HepG2 (cell line): ENCODE measurements around the gene PIEZO1. TPM values are rescaled to one million over a fixed set of nuclear protein-coding genes. Genes with fewer than 3 reads are reported as not detected.

ENCODE experiments used
- ATF3 ChIP-seq: sonication (generic); formaldehyde crosslinking; IDR thresholded peaks from 2 replicates; pipeline ENCODE4 v1.4.0; 2020; ENCODE audit warnings: missing genetic modification reagents
- ELK4 ChIP-seq: sonication (generic); formaldehyde crosslinking; IDR thresholded peaks from 2 replicates; pipeline ENCODE4 v1.9.0; 2021; ENCODE audit warnings: missing genetic modification reagents, borderline replicate concordance
- FOSL1 ChIP-seq: sonication (generic); formaldehyde crosslinking; IDR thresholded peaks from 2 replicates; pipeline ENCODE4 v1.9.0; 2021; ENCODE audit warnings: missing genetic modification reagents, borderline replicate concordance
- GFI1 ChIP-seq: sonication (generic); formaldehyde crosslinking; IDR thresholded peaks from 2 replicates; pipeline ENCODE4 v1.5.0; 2020; ENCODE audit warnings: missing genetic modification reagents, mild to moderate bottlenecking, borderline replicate concordance
- HNRNPLL ChIP-seq: fragments of 200-400 bp; formaldehyde crosslinking; IDR thresholded peaks from 2 replicates; pipeline ENCODE4 v1.6.1; 2017; ENCODE audit warnings: mild to moderate bottlenecking, low read depth, low read length; ENCODE audit not compliant: poor library complexity, severe bottlenecking
- HOXA3 ChIP-seq: sonication (generic); formaldehyde crosslinking; IDR thresholded peaks from 2 replicates; pipeline ENCODE4 v1.5.0; 2020; ENCODE audit warnings: missing genetic modification reagents
- IRF9 ChIP-seq: sonication (generic); formaldehyde crosslinking; IDR thresholded peaks from 2 replicates; pipeline ENCODE4 v1.8.0; 2022; ENCODE audit warnings: missing genetic modification reagents, mild to moderate bottlenecking, borderline replicate concordance
- JUN ChIP-seq: sonication (generic); formaldehyde crosslinking; IDR thresholded peaks from 2 replicates; pipeline ENCODE4 v1.4.0; 2020; ENCODE audit warnings: mild to moderate bottlenecking, missing genetic modification reagents
- LCORL ChIP-seq, 2 experiments: fragments of 450-650 bp in 1 of 2; sonication (generic) in 1 of 2; formaldehyde crosslinking in 1 of 2; IDR thresholded peaks; 2 replicates each; pipeline versions ENCODE4 v1.5.0 to v1.6.1; 2017 to 2020; ENCODE audit warnings: antibody characterized with exemption in 1 of 2, missing genetic modification reagents in 1 of 2
- NCOR1 ChIP-seq: fragments of 200-600 bp; sonication (generic); IDR thresholded peaks from 2 replicates; pipeline ENCODE4 v1.7.0; 2017; ENCODE audit warnings: antibody characterized with exemption, low read length, borderline replicate concordance
- NR0B2 ChIP-seq: sonication (generic); formaldehyde crosslinking; IDR thresholded peaks from 2 replicates; pipeline ENCODE4 v1.4.0; 2020; ENCODE audit warnings: mild to moderate bottlenecking, missing genetic modification reagents
- PAXIP1 ChIP-seq: sonication (generic); formaldehyde crosslinking; conservative IDR thresholded peaks from 2 replicates; pipeline ENCODE4 v1.4.0; 2020; ENCODE audit warnings: mild to moderate bottlenecking, missing genetic modification reagents, moderate library complexity
- POLR2AphosphoS5 ChIP-seq: IDR thresholded peaks from 2 replicates; pipeline ENCODE4 v1.6.1; 2012; ENCODE audit warnings: low read depth, low read length
- RXRA ChIP-seq: sonication (generic); formaldehyde crosslinking; IDR thresholded peaks from 2 replicates; pipeline ENCODE4 v1.5.1; 2020; ENCODE audit warnings: missing genetic modification reagents
- ZBTB42 ChIP-seq: sonication (generic); formaldehyde crosslinking; IDR thresholded peaks from 2 replicates; pipeline ENCODE4 v1.5.0; 2020; ENCODE audit warnings: mild to moderate bottlenecking, missing genetic modification reagents
- ZFX ChIP-seq: sonication (generic); formaldehyde crosslinking; IDR thresholded peaks from 2 replicates; pipeline ENCODE4 v1.4.0; 2020; ENCODE audit warnings: mild to moderate bottlenecking, low read depth, missing genetic modification reagents, moderate library complexity
- ZNF205 ChIP-seq: IDR thresholded peaks from 2 replicates; pipeline ENCODE4 v1.6.1; 2018; ENCODE audit warnings: missing biosample characterization, missing genetic modification reagents
- ZNF619 ChIP-seq: sonication (generic); formaldehyde crosslinking; IDR thresholded peaks from 2 replicates; pipeline ENCODE4 v1.4.0; 2020; ENCODE audit warnings: mild to moderate bottlenecking, missing genetic modification reagents
- ZNF652 ChIP-seq: IDR thresholded peaks from 2 replicates; pipeline ENCODE4 v1.6.1; 2016; ENCODE audit warnings: low read depth, borderline replicate concordance
- ZSCAN29 ChIP-seq: sonication (generic); formaldehyde crosslinking; conservative IDR thresholded peaks from 2 replicates; pipeline ENCODE4 v1.4.0; 2020; ENCODE audit warnings: mild to moderate bottlenecking, missing genetic modification reagents
- ZUFSP ChIP-seq: sonication (generic); formaldehyde crosslinking; IDR thresholded peaks from 2 replicates; pipeline ENCODE4 v1.9.0; 2021; ENCODE audit warnings: missing genetic modification reagents, mild to moderate bottlenecking, borderline replicate concordance
- polyA plus RNA-seq, 8 experiments: library from polyadenylated mRNA; depleted of rRNA in 3 of 8; stranded (reverse) in 7 of 8; unstranded in 1 of 8; fragments of >200 nt; fragmentation: Illumina TruSeq in 4 of 8; extraction: Trizol in 4 of 8; gene quantifications; 2 replicates each; pipeline versions ENCODE4 v1.2.1 to v1.2.3, GENCODE V29; 2011 to 2016; ENCODE audit warnings: low read depth in 4 of 8, missing spikeins in 1 of 8, mixed read lengths in 1 of 8; ENCODE audit not compliant: insufficient read depth in 1 of 8
- total RNA-seq, 5 experiments: library from RNA; depleted of rRNA; stranded (reverse); fragments of >200 nt; fragmentation: Illumina TruSeq; extraction: Trizol; gene quantifications; 2 replicates each; pipeline ENCODE4 v1.2.3, GENCODE V29; 2016; ENCODE audit warnings: low read depth in 1 of 5

Gene PIEZO1
- total and polyA plus RNA-seq, 2 of the 13 experiments (the other 11 are each of a cell fraction or from before 2014, with no cell fraction given), result 67.9 to 85.0 TPM

GRCh38 chr16:88803264-88803987, 18.4 kb upstream of the PIEZO1 start, which contains the start of gene CDT1 (continued):
- TF ChIP-seq JUN (CRISPR knock-in tag) (no peak), RXRA (CRISPR knock-in tag) (no peak), ZNF205 (no peak; the same call in 1 of the 2 replicates), NCOR1 (no peak), ZBTB42 (CRISPR knock-in tag) (no peak; the same call in 1 of the 2 replicates), FOSL1 (CRISPR knock-in tag) (peak; percentile 61; the same call in 1 of the 2 replicates), ATF3 (CRISPR knock-in tag) (no peak), NR0B2 (CRISPR knock-in tag) (peak; percentile 58; the same call in 1 of the 2 replicates), POLR2AphosphoS5 (peak; percentile 70), ELK4 (CRISPR knock-in tag) (no peak), GFI1 (CRISPR knock-in tag) (peak; percentile 68; the same call in 1 of the 2 replicates), HNRNPLL (peak; percentile 28), ZNF619 (CRISPR knock-in tag) (no peak), IRF9 (CRISPR knock-in tag) (peak; percentile 67; the same call in 1 of the 2 replicates), ZSCAN29 (CRISPR knock-in tag) (peak; percentile 28; the same call in 1 of the 2 replicates), HOXA3 (CRISPR knock-in tag) (peak; percentile 85), LCORL (IDR thresholded peaks at IDR 0.05) (no peak), LCORL (CRISPR knock-in tag; IDR thresholded peaks at IDR 0.05) (no peak), ZFX (peak; percentile 89), ZUFSP (CRISPR knock-in tag) (no peak), PAXIP1 (CRISPR knock-in tag) (no peak), ZNF652 (no peak)
